ENCODE results near the gene SIX2.

SIX2 gene

DNA sequence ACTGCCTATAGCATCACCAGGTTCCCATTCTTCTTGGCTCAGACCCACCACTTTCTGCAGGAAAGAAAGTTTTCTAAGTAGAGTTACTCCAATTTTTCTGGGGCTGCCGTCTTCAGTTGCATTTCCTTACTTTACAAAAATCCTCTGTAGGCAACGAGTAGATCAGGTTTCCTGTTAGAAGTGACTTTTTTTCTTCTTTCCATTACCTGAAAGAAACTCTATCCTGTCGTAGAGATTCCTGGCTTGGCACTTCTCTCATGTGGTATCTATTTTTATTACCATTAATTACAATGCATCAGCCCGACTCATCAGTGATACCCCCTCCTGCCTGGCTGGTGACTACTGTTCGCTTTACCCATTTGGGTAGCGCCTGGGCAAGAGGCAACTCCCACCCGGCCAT is 5.6 kb upstream of the SIX2 start:
- H3K9me3 Mint-ChIP-seq, result no peaks in the 10 kb centered on the region
- H3K4me3 Mint-ChIP-seq, result peak overlapping the region; percentile 81 to 83 (median 81)

DNA sequence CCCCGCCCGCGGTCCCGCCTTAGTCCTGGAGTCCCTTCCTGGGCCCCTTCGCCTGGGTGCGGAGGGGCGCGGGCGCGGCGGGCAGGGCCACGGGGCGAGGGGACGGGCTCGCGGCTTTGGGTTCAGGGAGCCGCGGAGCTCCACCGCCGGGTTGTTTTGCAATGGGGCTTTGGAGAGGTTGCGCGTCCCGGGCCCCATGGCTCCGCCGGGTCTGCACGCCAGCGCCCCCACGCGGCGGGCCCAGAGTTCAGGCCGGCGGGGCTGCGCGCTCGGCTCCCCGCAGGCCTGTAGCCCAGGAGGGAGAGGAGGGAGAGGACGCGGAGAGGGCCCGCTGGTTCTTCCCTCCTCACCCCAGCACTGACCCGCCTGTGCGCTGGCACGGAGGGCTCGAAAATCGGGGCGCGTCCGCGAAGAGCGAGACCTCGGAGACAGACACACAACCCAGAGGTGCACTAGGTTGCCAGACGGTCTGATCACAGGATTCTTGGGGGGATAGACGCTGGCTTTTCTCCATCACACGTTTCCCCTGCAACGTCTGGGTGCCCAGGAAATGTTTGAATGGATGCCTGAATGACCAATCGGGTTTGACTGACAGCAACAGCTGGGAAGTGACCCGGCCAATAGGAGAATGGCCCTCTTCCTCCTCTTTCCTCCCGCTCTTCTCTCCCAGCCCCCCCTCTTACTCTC is 4.9 kb upstream of the SIX2 start:
- no peaks in the 10 kb centered on the region for H3K36me3 Mint-ChIP-seq (ENCODE audit: low read depth)
- TF ChIP-seq, protein P1, sequence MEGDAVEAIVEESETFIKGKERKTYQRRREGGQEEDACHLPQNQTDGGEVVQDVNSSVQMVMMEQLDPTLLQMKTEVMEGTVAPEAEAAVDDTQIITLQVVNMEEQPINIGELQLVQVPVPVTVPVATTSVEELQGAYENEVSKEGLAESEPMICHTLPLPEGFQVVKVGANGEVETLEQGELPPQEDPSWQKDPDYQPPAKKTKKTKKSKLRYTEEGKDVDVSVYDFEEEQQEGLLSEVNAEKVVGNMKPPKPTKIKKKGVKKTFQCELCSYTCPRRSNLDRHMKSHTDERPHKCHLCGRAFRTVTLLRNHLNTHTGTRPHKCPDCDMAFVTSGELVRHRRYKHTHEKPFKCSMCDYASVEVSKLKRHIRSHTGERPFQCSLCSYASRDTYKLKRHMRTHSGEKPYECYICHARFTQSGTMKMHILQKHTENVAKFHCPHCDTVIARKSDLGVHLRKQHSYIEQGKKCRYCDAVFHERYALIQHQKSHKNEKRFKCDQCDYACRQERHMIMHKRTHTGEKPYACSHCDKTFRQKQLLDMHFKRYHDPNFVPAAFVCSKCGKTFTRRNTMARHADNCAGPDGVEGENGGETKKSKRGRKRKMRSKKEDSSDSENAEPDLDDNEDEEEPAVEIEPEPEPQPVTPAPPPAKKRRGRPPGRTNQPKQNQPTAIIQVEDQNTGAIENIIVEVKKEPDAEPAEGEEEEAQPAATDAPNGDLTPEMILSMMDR (IDR thresholded peaks at IDR 0.05; ENCODE audit: unreplicated experiment in 3 of 3), result peak; percentile 71 to 92 (median 81)

More for the DNA sequence above, 5.6 kb upstream of the SIX2 start:
- H3K27ac Mint-ChIP-seq, result peak overlapping the region; percentile 17 to 78 (median 77)
- peaks cover 87% of the 10 kb centered on the region for H3K27me3 Mint-ChIP-seq (ENCODE audit: low read depth)
- TF ChIP-seq, protein P1 (IDR thresholded peaks at IDR 0.05; ENCODE audit: unreplicated experiment in 3 of 3), result no peak
- H3K36me3 Mint-ChIP-seq (ENCODE audit: low read depth), result no peaks in the 10 kb centered on the region
- peaks cover 34% of the 10 kb centered on the region for H3K4me1 Mint-ChIP-seq

DNA sequence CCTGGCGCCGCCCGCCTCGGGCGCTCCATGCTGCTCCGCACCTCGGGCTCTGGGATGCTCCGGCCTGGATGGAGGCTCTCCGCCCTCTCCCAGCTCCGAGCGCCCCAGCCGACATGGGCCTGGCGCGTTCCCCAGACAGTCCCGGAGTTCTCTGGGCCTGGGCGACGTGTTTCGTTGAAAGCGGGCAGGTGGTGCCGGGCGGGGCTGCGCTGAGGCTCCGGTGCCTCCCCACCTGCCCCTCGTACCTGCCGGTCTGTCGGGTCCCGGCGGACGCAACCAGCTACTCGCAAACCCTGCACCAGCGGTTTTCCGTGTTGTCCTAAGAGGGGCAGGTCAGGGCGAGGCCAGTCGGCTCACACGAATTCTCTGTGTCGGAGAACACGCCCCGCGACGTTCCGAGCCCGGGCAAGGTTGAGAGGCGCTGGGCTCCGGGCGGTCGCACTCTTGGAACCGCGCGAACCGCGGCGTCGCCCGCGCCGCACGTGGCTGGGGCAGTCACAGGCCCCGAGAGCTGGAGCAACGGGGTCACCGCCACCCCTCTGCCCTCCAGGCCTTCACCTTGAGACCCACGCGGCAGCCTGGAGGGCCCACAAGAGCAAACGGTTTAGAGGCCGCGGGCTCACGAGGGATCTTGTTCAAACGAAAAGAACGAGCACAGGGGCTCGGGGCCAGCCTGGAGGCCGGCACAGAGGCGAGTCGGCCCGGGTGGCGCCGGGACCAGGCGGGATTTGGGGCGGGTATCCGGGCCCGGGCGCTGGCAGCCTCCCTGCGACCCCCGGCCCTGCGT is 4.2 kb upstream of the SIX2 start:
- H3K27ac Mint-ChIP-seq, result no peak overlapping the region
- peak overlapping the region in 1 of 3 experiments; percentile 8 for H3K4me3 Mint-ChIP-seq
- H3K9me3 Mint-ChIP-seq, result no peaks in the 10 kb centered on the region
- H3K4me1 Mint-ChIP-seq, result peaks cover 38% of the 10 kb centered on the region
- peaks cover 90% of the 10 kb centered on the region for H3K27me3 Mint-ChIP-seq (ENCODE audit: low read depth)
- H3K36me3 Mint-ChIP-seq (ENCODE audit: low read depth), result no peaks in the 10 kb centered on the region
- TF ChIP-seq, protein P1 (IDR thresholded peaks at IDR 0.05; ENCODE audit: unreplicated experiment in 3 of 3), result no peak

More for the DNA sequence above, 4.9 kb upstream of the SIX2 start:
- Mint-ChIP-seq H3K27ac (peak overlapping the region; percentile 17 to 78 (median 77)), H3K4me3 (peak overlapping the region; percentile 81 to 83 (median 81)), H3K4me1 (peaks cover 37% of the 10 kb centered on the region), H3K9me3 (no peaks in the 10 kb centered on the region), H3K27me3 (ENCODE audit: low read depth) (peaks cover 91% of the 10 kb centered on the region)

DNA sequence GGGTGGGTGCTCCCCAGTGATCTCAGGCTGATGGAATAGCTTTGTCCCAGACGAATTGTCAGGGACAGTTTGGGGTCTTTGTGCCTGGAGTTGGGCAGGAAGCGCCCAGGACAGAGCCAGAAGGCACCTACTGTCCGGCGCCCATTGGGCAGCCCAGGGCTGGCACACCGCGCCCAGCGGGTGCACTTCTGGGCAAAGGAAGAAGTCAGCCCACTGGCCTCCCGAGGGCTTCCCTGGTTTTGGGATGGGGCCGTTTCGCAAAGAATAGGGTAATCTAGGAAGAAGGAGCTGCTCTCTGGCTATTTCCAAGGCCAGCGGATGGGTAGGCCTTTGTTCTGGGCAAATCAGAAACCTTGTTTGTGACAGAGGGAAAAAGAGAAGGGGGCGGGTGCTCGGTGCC is 3.5 kb upstream of the SIX2 start:
- Mint-ChIP-seq H3K4me1 (peaks cover 43% of the 10 kb centered on the region), H3K27me3 (ENCODE audit: low read depth) (peaks cover 90% of the 10 kb centered on the region), H3K36me3 (ENCODE audit: low read depth) (peaks cover 5% of the 10 kb centered on the region)

DNA sequence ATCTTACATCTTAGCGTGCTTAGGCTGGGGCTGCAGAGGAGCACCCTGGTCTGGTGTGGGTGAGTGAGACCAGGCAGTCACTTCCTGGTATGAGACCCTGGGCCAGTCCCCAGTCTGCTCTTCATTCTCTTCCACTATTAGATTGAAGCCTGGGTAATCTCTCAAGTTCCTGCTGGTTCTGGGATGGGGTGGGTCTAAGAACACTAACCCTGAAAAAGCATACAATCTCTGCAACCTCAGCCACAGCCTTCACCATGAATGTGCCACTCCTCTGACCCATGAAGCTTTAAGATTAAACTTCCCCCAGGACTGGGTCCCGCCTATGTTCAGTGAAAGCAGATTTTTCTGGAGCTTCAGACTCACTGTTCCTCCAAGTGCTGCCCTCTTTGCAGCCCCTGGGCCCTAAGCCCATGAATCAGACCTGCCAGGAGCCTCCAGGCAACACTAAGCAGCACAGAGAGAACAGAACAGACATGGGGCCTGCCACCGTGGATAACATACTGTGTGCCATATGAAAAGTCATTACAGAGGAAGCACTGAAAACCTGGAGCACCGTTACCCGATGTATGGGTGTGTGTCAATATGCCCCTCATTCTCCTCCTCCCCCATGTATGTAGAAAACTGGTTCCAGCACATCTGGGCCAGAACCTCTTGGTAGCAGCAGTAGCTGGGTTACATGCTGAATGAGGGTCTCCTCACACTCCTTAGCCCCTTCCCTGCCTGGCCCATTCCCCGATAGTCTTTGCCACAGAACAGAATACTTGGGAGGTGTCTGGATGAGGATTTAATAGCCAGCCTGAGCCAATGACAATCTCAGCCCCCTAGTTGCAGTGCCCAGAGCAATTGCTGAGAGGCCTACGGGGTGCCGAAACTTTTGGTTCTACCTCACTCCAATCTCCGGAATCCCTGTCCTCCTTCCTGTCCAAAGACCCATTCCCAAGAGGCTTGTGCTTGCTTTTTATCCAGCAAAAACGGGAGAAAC is 2.7 kb upstream of the SIX2 start:
- Mint-ChIP-seq H3K27ac (peak overlapping the region; percentile 43 to 63 (median 57)), H3K27me3 (ENCODE audit: low read depth) (peaks cover 90% of the 10 kb centered on the region), H3K4me3 (peak overlapping the region; percentile 73 to 92 (median 80)), H3K4me1 (peaks cover 47% of the 10 kb centered on the region), H3K9me3 (no peaks in the 10 kb centered on the region), H3K36me3 (ENCODE audit: low read depth) (peaks cover 7% of the 10 kb centered on the region)
- TF ChIP-seq, protein P1 (IDR thresholded peaks at IDR 0.05; ENCODE audit: unreplicated experiment in 3 of 3), result no peak

More for the DNA sequence above, 3.5 kb upstream of the SIX2 start:
- TF ChIP-seq, protein P1 (IDR thresholded peaks at IDR 0.05; ENCODE audit: unreplicated experiment in 3 of 3), result no peak
- H3K27ac Mint-ChIP-seq, result peak overlapping the region in 1 of 3 experiments; percentile 57
- H3K4me3 Mint-ChIP-seq, result peak overlapping the region; percentile 73 to 92 (median 80)
- no peaks in the 10 kb centered on the region for H3K9me3 Mint-ChIP-seq
